SU-DHL-6 (cell line): ENCODE data around the gene CTR9.

ENCODE experiments used
- H2AFZ ChIP-seq: fragments of 200-600 bp; sonication (generic); 2 replicates; pipeline ENCODE4 v1.6.1; 2014; ENCODE audit warnings: low read depth, mild to moderate bottlenecking, moderate library complexity, mixed read lengths, antibody characterized with exemption, low read length; ENCODE audit not compliant: severe bottlenecking
- H3F3A ChIP-seq: fragments of 200-600 bp; shearing (Covaris generic); 2 replicates; pipeline ENCODE4 v1.6.0; 2016; ENCODE audit warnings: antibody characterized with exemption, mild to moderate bottlenecking; ENCODE audit not compliant: insufficient read depth
- H3K27ac ChIP-seq: fragments of 200-600 bp; sonication (generic); 2 replicates; pipeline ENCODE4 v1.5.1; 2016; ENCODE audit warnings: low read depth, mild to moderate bottlenecking, low read length, moderate library complexity, mixed read lengths
- H3K27me3 ChIP-seq: fragments of 200-600 bp; sonication (generic), shearing (Covaris generic); 2 replicates; pipeline ENCODE4 v1.6.0; 2014; ENCODE audit warnings: mild to moderate bottlenecking, low read length
- H3K36me3 ChIP-seq: fragments of 200-600 bp; sonication (generic); 2 replicates; pipeline ENCODE4 v1.6.1; 2014; ENCODE audit warnings: mild to moderate bottlenecking, low read length, mixed read lengths
- H3K4me2 ChIP-seq: fragments of 300-600, 200-600 bp; shearing (Covaris generic), sonication (generic); 2 replicates; pipeline ENCODE4 v1.6.0; 2014; ENCODE audit warnings: low read length, low read depth, mild to moderate bottlenecking; ENCODE audit not compliant: poor library complexity, severe bottlenecking
- H3K4me3 ChIP-seq: fragments of 200-600 bp; sonication (generic); 2 replicates; pipeline ENCODE4 v1.5.1; 2014; ENCODE audit warnings: antibody characterized with exemption, low read length, mild to moderate bottlenecking, mixed read lengths; ENCODE audit not compliant: insufficient read depth, poor library complexity, severe bottlenecking
- H3K79me2 ChIP-seq: fragments of 200-600 bp; sonication (generic); 2 replicates; pipeline ENCODE4 v1.6.1; 2014; ENCODE audit warnings: mild to moderate bottlenecking, low read length, moderate library complexity; ENCODE audit not compliant: insufficient read depth
- H3K9ac ChIP-seq: fragments of 200-600 bp; sonication (generic); 2 replicates; pipeline ENCODE4 v1.7.0; 2014; ENCODE audit warnings: mild to moderate bottlenecking, low read length
- H3K9me2 ChIP-seq: fragments of 200-600 bp; sonication (generic); replicated peaks from 2 replicates; pipeline ENCODE4 v1.6.1; 2014; ENCODE audit warnings: low read length; ENCODE audit not compliant: insufficient read depth
- H3K9me3 ChIP-seq: fragments of 200-600 bp; sonication (generic); 2 replicates; pipeline ENCODE4 v1.6.1; 2014; ENCODE audit warnings: low read length, mixed read lengths; ENCODE audit not compliant: insufficient read depth
- H4K20me1 ChIP-seq: fragments of 200-600 bp; sonication (generic); 2 replicates; pipeline ENCODE4 v1.6.1; 2014; ENCODE audit warnings: low read depth, mild to moderate bottlenecking, antibody characterized with exemption, low read length, moderate library complexity, mixed read lengths
- EZH2phosphoT487 ChIP-seq: fragments of 200-600 bp; sonication (generic), shearing (Covaris generic); conservative IDR thresholded peaks from 2 replicates; pipeline ENCODE4 v1.6.1; 2018; ENCODE audit warnings: mild to moderate bottlenecking, antibody characterized with exemption, low read length, moderate library complexity, mixed read lengths
- TF ChIP-seq, protein P1 (sequence below): fragments of 200-600 bp; sonication (generic); IDR thresholded peaks from one replicate; pipeline ENCODE4 v1.5.1; 2017; ENCODE audit warnings: antibody characterized with exemption, mild to moderate bottlenecking, low read length, moderate library complexity; ENCODE audit not compliant: insufficient read depth, poor library complexity, severe bottlenecking

Gene CTR9

GRCh38 chr11:10750838-10751580 is at the start of gene CTR9:
CTR9 (plus strand) TSS chr11:10751246; CDS start chr11:10751413, 167 bp downstream.
- Histone ChIP-seq H3K4me2 (peak within 1 kb of the TSS; percentile 87), H3K36me3 (peaks cover 23% of the 10 kb centered on the region), H3K9me3 (no peaks in the 10 kb centered on the region), H3K4me3 (peak within 1 kb of the TSS; percentile 98), H3K27me3 (no peaks in the 10 kb centered on the region), H3K9me2 (no peaks in the 10 kb centered on the region), H3K79me2 (peaks cover 15% of the 10 kb centered on the region), H3K27ac (peak within 1 kb of the TSS; percentile 59), H4K20me1 (no peaks in the 10 kb centered on the region), H3K9ac (peak within 1 kb of the TSS; percentile 95), H2AFZ (peak within 1 kb of the TSS; percentile 93), H3F3A (peaks cover 14% of the 10 kb centered on the region)
- no peak for TF ChIP-seq EZH2phosphoT487
- TF ChIP-seq, protein P1, sequence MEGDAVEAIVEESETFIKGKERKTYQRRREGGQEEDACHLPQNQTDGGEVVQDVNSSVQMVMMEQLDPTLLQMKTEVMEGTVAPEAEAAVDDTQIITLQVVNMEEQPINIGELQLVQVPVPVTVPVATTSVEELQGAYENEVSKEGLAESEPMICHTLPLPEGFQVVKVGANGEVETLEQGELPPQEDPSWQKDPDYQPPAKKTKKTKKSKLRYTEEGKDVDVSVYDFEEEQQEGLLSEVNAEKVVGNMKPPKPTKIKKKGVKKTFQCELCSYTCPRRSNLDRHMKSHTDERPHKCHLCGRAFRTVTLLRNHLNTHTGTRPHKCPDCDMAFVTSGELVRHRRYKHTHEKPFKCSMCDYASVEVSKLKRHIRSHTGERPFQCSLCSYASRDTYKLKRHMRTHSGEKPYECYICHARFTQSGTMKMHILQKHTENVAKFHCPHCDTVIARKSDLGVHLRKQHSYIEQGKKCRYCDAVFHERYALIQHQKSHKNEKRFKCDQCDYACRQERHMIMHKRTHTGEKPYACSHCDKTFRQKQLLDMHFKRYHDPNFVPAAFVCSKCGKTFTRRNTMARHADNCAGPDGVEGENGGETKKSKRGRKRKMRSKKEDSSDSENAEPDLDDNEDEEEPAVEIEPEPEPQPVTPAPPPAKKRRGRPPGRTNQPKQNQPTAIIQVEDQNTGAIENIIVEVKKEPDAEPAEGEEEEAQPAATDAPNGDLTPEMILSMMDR: no peak

- Histone ChIP-seq H3K79me2 (no peaks in the 10 kb centered on the region), H2AFZ (no peak overlapping the region), H3K9me3 (peaks cover 5% of the 10 kb centered on the region; the same call in 1 of the 2 replicates), H3F3A (no peaks in the 10 kb centered on the region), H3K27me3 (no peaks in the 10 kb centered on the region; the same call in 1 of the 2 replicates), H3K9ac (no peak overlapping the region), H3K4me2 (no peak overlapping the region), H3K36me3 (no peaks in the 10 kb centered on the region), H3K9me2 (no peaks in the 10 kb centered on the region), H3K27ac (no peak overlapping the region), H3K4me3 (no peak overlapping the region), H4K20me1 (no peaks in the 10 kb centered on the region)
- no peak for TF ChIP-seq EZH2phosphoT487
- TF ChIP-seq, protein P1: no peak
Observed at GRCh38 chr11:10701982-10702381, 49.1 kb upstream of the CTR9 start.

DNA sequence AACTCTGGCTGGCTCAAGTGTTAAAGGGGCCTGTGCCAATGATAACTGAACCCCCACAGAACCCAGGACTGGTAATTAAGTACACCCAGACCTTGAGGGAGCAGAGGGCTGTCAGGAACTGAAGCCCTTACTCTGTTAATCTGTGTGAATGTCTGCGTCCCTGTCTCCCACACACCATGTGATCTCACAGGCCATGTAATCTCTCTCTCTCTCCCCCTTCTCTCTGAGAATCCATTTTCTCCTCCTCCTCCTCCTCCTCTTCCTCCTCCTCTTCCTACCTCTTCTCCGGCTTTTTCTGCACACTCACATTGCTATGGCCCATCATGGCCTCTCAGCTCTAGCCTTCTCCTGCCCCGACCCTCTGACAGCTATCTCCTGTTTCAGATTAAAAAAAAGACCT is 42.9 kb upstream of the CTR9 start:
- H3K9me2 ChIP-seq: no peaks in the 10 kb centered on the region
- H3K4me3 ChIP-seq: no peak overlapping the region
- H3K79me2 ChIP-seq: no peaks in the 10 kb centered on the region
- no peaks in the 10 kb centered on the region for H3F3A ChIP-seq
- no peaks in the 10 kb centered on the region for H3K27me3 ChIP-seq
- H3K4me2 ChIP-seq: no peak overlapping the region
- no peaks in the 10 kb centered on the region for H4K20me1 ChIP-seq
- H3K9me3 ChIP-seq: no peaks in the 10 kb centered on the region
- H3K36me3 ChIP-seq: no peaks in the 10 kb centered on the region
- no peak overlapping the region for H3K27ac ChIP-seq
- H2AFZ ChIP-seq: no peak overlapping the region
- no peak overlapping the region for H3K9ac ChIP-seq
- TF ChIP-seq EZH2phosphoT487: no peak
- TF ChIP-seq, protein P1: no peak
